PFSK-1 (cell line): ENCODE results near the gene WIZ.

ENCODE experiments used
- FOXP2 ChIP-seq: optimal IDR thresholded peaks from 2 replicates; pipeline ENCODE3; 2011; ENCODE audit warnings: borderline replicate concordance, control low read depth, inconsistent platforms; ENCODE audit not compliant: insufficient read depth; ENCODE audit errors: extremely low read length, extremely low read depth
- POLR2AphosphoS5 ChIP-seq: IDR thresholded peaks from 2 replicates; pipeline ENCODE4 v1.6.1; 2012; ENCODE audit warnings: low read depth, mild to moderate bottlenecking, control low read depth, low read length, moderate library complexity
- REST ChIP-seq, 2 experiments: IDR thresholded peaks; 2 replicates each; pipeline versions ENCODE4 v1.6.1 to v1.8.0; 2011 to 2012; ENCODE audit warnings: low read depth in 2 of 2, low read length in 2 of 2, control low read depth in 1 of 2, inconsistent platforms in 1 of 2, mild to moderate bottlenecking in 1 of 2, moderate library complexity in 1 of 2; ENCODE audit not compliant: insufficient read depth in 1 of 2
- SIN3A ChIP-seq: IDR thresholded peaks from 2 replicates; pipeline ENCODE4 v1.6.1; 2012; ENCODE audit warnings: mild to moderate bottlenecking, low read length, moderate library complexity, borderline replicate concordance; ENCODE audit not compliant: insufficient read depth
- TAF1 ChIP-seq: IDR thresholded peaks from 2 replicates; pipeline ENCODE4 v1.6.1; 2012; ENCODE audit warnings: low read length, control low read depth, borderline replicate concordance; ENCODE audit not compliant: insufficient read depth

GRCh38 chr19:15444505-15445226, 5.1 kb downstream of the WIZ start:
- no peak for TF ChIP-seq REST (IDR thresholded peaks at IDR 0.05; ENCODE audit: insufficient read depth in 1 of 2, low read depth in 2 of 2, low read length in 2 of 2)
- TF ChIP-seq POLR2AphosphoS5: no peak
- TF ChIP-seq FOXP2: no peak
- no peak for TF ChIP-seq SIN3A
- TF ChIP-seq TAF1: no peak
